Neural cell (in vitro differentiated cells): ENCODE measurements around the gene CACNA1H. TPM values are rescaled to one million over a fixed set of nuclear protein-coding genes. Genes with fewer than 3 reads are reported as not detected.

Experiments
- H2AFZ ChIP-seq: fragments of 200-600, 300-800 bp; sonication (generic), shearing (Covaris generic); 2 replicates; pipeline ENCODE4 v1.6.0; 2014; ENCODE audit warnings: low read depth, mild to moderate bottlenecking, antibody characterized with exemption, low read length, moderate library complexity
- H3F3A ChIP-seq: fragments of 200-600 bp; shearing (Covaris generic); 2 replicates; pipeline ENCODE4 v1.6.1; 2016; ENCODE audit warnings: mild to moderate bottlenecking, moderate library complexity, mixed read lengths, antibody characterized with exemption, low read length; ENCODE audit not compliant: insufficient read depth, poor library complexity, severe bottlenecking
- H3K27ac ChIP-seq: fragments of 200-600, 300-800 bp; sonication (generic), shearing (Covaris generic); 2 replicates; pipeline ENCODE4 v1.5.1; 2014; ENCODE audit warnings: mild to moderate bottlenecking, low read length, moderate library complexity
- H3K27me3 ChIP-seq: fragments of 300-800, 200-600 bp; sonication (generic), shearing (Covaris generic); 2 replicates; pipeline ENCODE4 v1.6.0; 2014; ENCODE audit warnings: mild to moderate bottlenecking, low read depth, low read length, moderate library complexity; ENCODE audit not compliant: insufficient read depth
- H3K36me3 ChIP-seq: fragments of 300-800, 200-600 bp; sonication (generic), shearing (Covaris generic); 2 replicates; pipeline ENCODE4 v1.5.1; 2014; ENCODE audit warnings: mild to moderate bottlenecking, antibody characterized with exemption, low read length, moderate library complexity; ENCODE audit not compliant: insufficient read depth
- H3K4me2 ChIP-seq: fragments of 300-800, 200-600 bp; sonication (generic), shearing (Covaris generic); 2 replicates; pipeline ENCODE4 v1.6.0; 2014; ENCODE audit warnings: mild to moderate bottlenecking, low read length
- H3K4me3 ChIP-seq: fragments of 300-800, 200-600 bp; sonication (generic), shearing (Covaris generic); 2 replicates; pipeline ENCODE4 v1.5.1; 2014; ENCODE audit warnings: mild to moderate bottlenecking, low read length, moderate library complexity
- H3K79me2 ChIP-seq: fragments of 200-600 bp; shearing (Covaris generic); replicated peaks from 2 replicates; pipeline ENCODE4 v1.6.0; 2014; ENCODE audit warnings: mild to moderate bottlenecking, low read length, moderate library complexity; ENCODE audit not compliant: insufficient read depth
- H3K9ac ChIP-seq: fragments of 300-800, 200-600 bp; sonication (generic), shearing (Covaris generic); 2 replicates; pipeline ENCODE4 v1.6.1; 2016; ENCODE audit warnings: mild to moderate bottlenecking, low read length, mixed read lengths
- H3K9me2 ChIP-seq: fragments of 200-600 bp; shearing (Covaris generic); 2 replicates; pipeline ENCODE4 v1.6.1; 2016; ENCODE audit warnings: mild to moderate bottlenecking, low read length, mixed read lengths; ENCODE audit not compliant: insufficient read depth
- H3K9me3 ChIP-seq: fragments of 200-600, 300-800 bp; sonication (generic), shearing (Covaris generic); 2 replicates; pipeline ENCODE4 v1.6.1; 2016; ENCODE audit warnings: mild to moderate bottlenecking, mixed run types, low read length, moderate library complexity, mixed read lengths
- H4K20me1 ChIP-seq: fragments of 200-600 bp; shearing (Covaris generic); 2 replicates; pipeline ENCODE4 v1.6.1; 2016; ENCODE audit warnings: mild to moderate bottlenecking, mixed run types; ENCODE audit not compliant: insufficient read depth
- EP300 ChIP-seq: fragments of 450-650 bp; conservative IDR thresholded peaks from 2 replicates; pipeline ENCODE4 v1.6.1; 2014; ENCODE audit warnings: antibody characterized with exemption, mild to moderate bottlenecking, moderate library complexity; ENCODE audit not compliant: poor library complexity, severe bottlenecking
- EZH2 ChIP-seq: fragments of 200-600, 300-800 bp; shearing (Covaris generic), sonication (generic); IDR thresholded peaks from 2 replicates; pipeline ENCODE4 v1.6.1; 2014; ENCODE audit warnings: antibody characterized with exemption, low read length, borderline replicate concordance, mild to moderate bottlenecking; ENCODE audit not compliant: insufficient read depth, poor library complexity, severe bottlenecking
- MXI1 ChIP-seq: fragments of 450-650 bp; conservative IDR thresholded peaks from 2 replicates; pipeline ENCODE4 v1.6.1; 2014; ENCODE audit warnings: antibody characterized with exemption, mild to moderate bottlenecking; ENCODE audit not compliant: poor library complexity, severe bottlenecking
- POLR2AphosphoS5 ChIP-seq: IDR thresholded peaks from 2 replicates; pipeline ENCODE4 v1.6.1; 2012
- RAD21 ChIP-seq: fragments of 450-650 bp; conservative IDR thresholded peaks from 2 replicates; pipeline ENCODE4 v1.6.1; 2014; ENCODE audit warnings: antibody characterized with exemption, mild to moderate bottlenecking, moderate library complexity
- SMC3 ChIP-seq: fragments of 450-650 bp; conservative IDR thresholded peaks from 2 replicates; pipeline ENCODE4 v1.6.1; 2014; ENCODE audit warnings: antibody characterized with exemption, mild to moderate bottlenecking, moderate library complexity; ENCODE audit not compliant: poor library complexity
- TAF1 ChIP-seq: IDR thresholded peaks from 2 replicates; pipeline ENCODE4 v1.6.1; 2012; ENCODE audit warnings: low read depth
- polyA plus RNA-seq: library from polyadenylated mRNA; depleted of rRNA; stranded (reverse); fragments of >200 nt; gene quantifications from 2 replicates; pipeline ENCODE4 v1.2.3, GENCODE V29; 2014
- TF ChIP-seq, protein P1 (sequence below): fragments of 450-650 bp; IDR thresholded peaks from 2 replicates; pipeline ENCODE4 v1.5.1; 2014; ENCODE audit warnings: antibody characterized with exemption, mild to moderate bottlenecking, moderate library complexity; ENCODE audit not compliant: poor library complexity, severe bottlenecking
- TF ChIP-seq, protein P2 (sequence below): IDR thresholded peaks from 2 replicates; pipeline ENCODE4 v1.6.1; 2012; ENCODE audit warnings: borderline replicate concordance

CACNA1H gene
- polyA plus RNA-seq, 1 donor from 2014 or later = 27.7 TPM

- Histone ChIP-seq H4K20me1 (no peaks in the 10 kb centered on the region), H3K4me2 (no peak overlapping the region), H3K9me3 (no peaks in the 10 kb centered on the region), H3K9me2 (no peaks in the 10 kb centered on the region), H3K36me3 (no peaks in the 10 kb centered on the region), H2AFZ (no peak overlapping the region), H3K4me3 (no peak overlapping the region), H3K79me2 (no peaks in the 10 kb centered on the region), H3F3A (no peaks in the 10 kb centered on the region), H3K27ac (no peak overlapping the region), H3K9ac (no peak overlapping the region), H3K27me3 (no peaks in the 10 kb centered on the region)
- TF ChIP-seq MXI1 (no peak), EZH2 (no peak), POLR2AphosphoS5 (no peak), EP300 (no peak), SMC3 (no peak), TAF1 (no peak), RAD21 (no peak)
- TF ChIP-seq, protein P1, sequence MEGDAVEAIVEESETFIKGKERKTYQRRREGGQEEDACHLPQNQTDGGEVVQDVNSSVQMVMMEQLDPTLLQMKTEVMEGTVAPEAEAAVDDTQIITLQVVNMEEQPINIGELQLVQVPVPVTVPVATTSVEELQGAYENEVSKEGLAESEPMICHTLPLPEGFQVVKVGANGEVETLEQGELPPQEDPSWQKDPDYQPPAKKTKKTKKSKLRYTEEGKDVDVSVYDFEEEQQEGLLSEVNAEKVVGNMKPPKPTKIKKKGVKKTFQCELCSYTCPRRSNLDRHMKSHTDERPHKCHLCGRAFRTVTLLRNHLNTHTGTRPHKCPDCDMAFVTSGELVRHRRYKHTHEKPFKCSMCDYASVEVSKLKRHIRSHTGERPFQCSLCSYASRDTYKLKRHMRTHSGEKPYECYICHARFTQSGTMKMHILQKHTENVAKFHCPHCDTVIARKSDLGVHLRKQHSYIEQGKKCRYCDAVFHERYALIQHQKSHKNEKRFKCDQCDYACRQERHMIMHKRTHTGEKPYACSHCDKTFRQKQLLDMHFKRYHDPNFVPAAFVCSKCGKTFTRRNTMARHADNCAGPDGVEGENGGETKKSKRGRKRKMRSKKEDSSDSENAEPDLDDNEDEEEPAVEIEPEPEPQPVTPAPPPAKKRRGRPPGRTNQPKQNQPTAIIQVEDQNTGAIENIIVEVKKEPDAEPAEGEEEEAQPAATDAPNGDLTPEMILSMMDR = no peak
- TF ChIP-seq, protein P2, sequence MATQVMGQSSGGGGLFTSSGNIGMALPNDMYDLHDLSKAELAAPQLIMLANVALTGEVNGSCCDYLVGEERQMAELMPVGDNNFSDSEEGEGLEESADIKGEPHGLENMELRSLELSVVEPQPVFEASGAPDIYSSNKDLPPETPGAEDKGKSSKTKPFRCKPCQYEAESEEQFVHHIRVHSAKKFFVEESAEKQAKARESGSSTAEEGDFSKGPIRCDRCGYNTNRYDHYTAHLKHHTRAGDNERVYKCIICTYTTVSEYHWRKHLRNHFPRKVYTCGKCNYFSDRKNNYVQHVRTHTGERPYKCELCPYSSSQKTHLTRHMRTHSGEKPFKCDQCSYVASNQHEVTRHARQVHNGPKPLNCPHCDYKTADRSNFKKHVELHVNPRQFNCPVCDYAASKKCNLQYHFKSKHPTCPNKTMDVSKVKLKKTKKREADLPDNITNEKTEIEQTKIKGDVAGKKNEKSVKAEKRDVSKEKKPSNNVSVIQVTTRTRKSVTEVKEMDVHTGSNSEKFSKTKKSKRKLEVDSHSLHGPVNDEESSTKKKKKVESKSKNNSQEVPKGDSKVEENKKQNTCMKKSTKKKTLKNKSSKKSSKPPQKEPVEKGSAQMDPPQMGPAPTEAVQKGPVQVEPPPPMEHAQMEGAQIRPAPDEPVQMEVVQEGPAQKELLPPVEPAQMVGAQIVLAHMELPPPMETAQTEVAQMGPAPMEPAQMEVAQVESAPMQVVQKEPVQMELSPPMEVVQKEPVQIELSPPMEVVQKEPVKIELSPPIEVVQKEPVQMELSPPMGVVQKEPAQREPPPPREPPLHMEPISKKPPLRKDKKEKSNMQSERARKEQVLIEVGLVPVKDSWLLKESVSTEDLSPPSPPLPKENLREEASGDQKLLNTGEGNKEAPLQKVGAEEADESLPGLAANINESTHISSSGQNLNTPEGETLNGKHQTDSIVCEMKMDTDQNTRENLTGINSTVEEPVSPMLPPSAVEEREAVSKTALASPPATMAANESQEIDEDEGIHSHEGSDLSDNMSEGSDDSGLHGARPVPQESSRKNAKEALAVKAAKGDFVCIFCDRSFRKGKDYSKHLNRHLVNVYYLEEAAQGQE = no peak
Measured at GRCh38 chr16:1172651-1173050, 19.7 kb downstream of the CACNA1H start.

DNA sequence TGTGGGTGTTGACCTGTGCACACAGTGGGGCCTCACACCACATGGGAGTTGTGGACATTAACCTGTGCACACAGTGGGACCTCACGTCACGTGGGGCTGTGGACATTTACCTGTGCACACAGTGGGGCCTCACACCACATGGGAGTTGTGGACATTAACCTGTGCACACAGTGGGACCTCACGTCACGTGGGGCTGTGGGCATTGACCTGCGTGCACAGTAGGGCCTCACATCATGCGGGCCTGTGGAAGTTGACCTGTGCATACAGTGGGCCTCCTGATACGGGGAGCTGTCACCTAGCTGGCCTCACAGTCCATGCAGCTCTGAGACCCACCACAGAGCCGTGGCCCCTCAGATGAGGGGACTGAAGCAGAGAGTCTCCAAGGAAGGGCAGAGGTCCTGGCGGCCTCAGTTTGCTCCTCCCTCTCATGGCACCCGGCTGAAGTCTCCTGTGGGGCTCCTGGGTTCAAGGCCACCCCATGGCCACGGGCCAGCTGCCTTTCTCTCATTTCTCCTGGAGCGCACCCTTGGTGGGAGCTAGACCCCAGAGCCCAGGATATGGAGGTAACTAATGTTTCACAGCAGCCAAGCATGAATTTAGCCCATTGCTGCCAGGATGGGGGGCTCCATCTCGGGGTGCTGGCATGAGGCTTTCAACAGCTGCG lies 21.0 kb downstream of the CACNA1H start:
- Histone ChIP-seq H3K9ac (no peak overlapping the region), H3K79me2 (no peaks in the 10 kb centered on the region), H2AFZ (no peak overlapping the region), H3K9me2 (no peaks in the 10 kb centered on the region), H3K36me3 (no peaks in the 10 kb centered on the region), H3K4me3 (no peak overlapping the region), H3K4me2 (no peak overlapping the region), H3K27ac (no peak overlapping the region), H4K20me1 (no peaks in the 10 kb centered on the region), H3K27me3 (no peaks in the 10 kb centered on the region), H3K9me3 (no peaks in the 10 kb centered on the region), H3F3A (no peaks in the 10 kb centered on the region)
- TF ChIP-seq, protein P2 = no peak
- TF ChIP-seq POLR2AphosphoS5 (no peak), EP300 (no peak), RAD21 (no peak), TAF1 (no peak), MXI1 (no peak), EZH2 (no peak), SMC3 (no peak)
- TF ChIP-seq, protein P1 = no peak
